Astrocyte (in vitro differentiated cells and primary cell): ENCODE measurements around the gene SNX4. TPM values are rescaled to one million over a fixed set of nuclear protein-coding genes. Genes with fewer than 3 reads are reported as not detected.

Experiments used
- DNase-seq: peaks from one replicate; pipeline ENCODE4 v3.0.0-alpha.2; 2010; ENCODE audit warnings: low read depth
- FAIRE-seq: peaks from 2 replicates; lab custom pipeline; 2011; peaks lifted over from hg19 to GRCh38; lab: Jason Lieb, UNC
- H2AFZ ChIP-seq: 2 replicates; pipeline ENCODE4 v1.6.0; 2012; ENCODE audit warnings: low read depth, low read length, inconsistent platforms
- H3K27ac ChIP-seq: 2 replicates; pipeline ENCODE4 v1.5.1; 2011; ENCODE audit warnings: low read depth, low read length, inconsistent platforms
- H3K27me3 ChIP-seq: 2 replicates; pipeline ENCODE4 v1.6.0; 2011; ENCODE audit warnings: low read length, inconsistent platforms; ENCODE audit not compliant: insufficient read depth
- H3K36me3 ChIP-seq: 2 replicates; pipeline ENCODE4 v1.5.1; 2011; ENCODE audit warnings: low read length, inconsistent platforms; ENCODE audit not compliant: insufficient read depth
- H3K4me1 ChIP-seq: 2 replicates; pipeline ENCODE4 v1.5.1; 2011; ENCODE audit warnings: low read length, inconsistent platforms; ENCODE audit not compliant: insufficient read depth
- H3K4me2 ChIP-seq: 2 replicates; pipeline ENCODE4 v1.6.0; 2012; ENCODE audit warnings: low read length, inconsistent platforms
- H3K4me3 ChIP-seq: 2 replicates; pipeline ENCODE4 v1.5.1; 2011; ENCODE audit warnings: low read depth, mild to moderate bottlenecking, low read length, inconsistent platforms; ENCODE audit not compliant: insufficient read depth
- H3K79me2 ChIP-seq: 2 replicates; pipeline ENCODE4 v1.6.0; 2012; ENCODE audit warnings: mild to moderate bottlenecking, low read length, inconsistent platforms; ENCODE audit not compliant: insufficient read depth
- H3K9ac ChIP-seq: 2 replicates; pipeline ENCODE4 v1.6.0; 2012; ENCODE audit warnings: mild to moderate bottlenecking, low read length, inconsistent platforms
- H3K9me3 ChIP-seq: 2 replicates; pipeline ENCODE4 v1.5.1; 2012; ENCODE audit warnings: low read depth, mild to moderate bottlenecking, low read length, inconsistent platforms; ENCODE audit not compliant: insufficient read depth
- H4K20me1 ChIP-seq: 2 replicates; pipeline ENCODE4 v1.6.0; 2012; ENCODE audit warnings: low read length, inconsistent platforms; ENCODE audit not compliant: insufficient read depth
- H3K27ac Mint-ChIP-seq: one replicate; pipeline ENCODE4 v1.8.0; 2021; ENCODE audit warnings: mild to moderate bottlenecking, mixed read lengths; ENCODE audit not compliant: unreplicated experiment
- H3K27me3 Mint-ChIP-seq: one replicate; pipeline ENCODE4 v1.8.0; 2021; ENCODE audit warnings: low read depth, mixed read lengths; ENCODE audit not compliant: unreplicated experiment
- H3K36me3 Mint-ChIP-seq: one replicate; pipeline ENCODE4 v1.8.0; 2021; ENCODE audit warnings: low read depth, mixed read lengths; ENCODE audit not compliant: unreplicated experiment
- H3K4me1 Mint-ChIP-seq: one replicate; pipeline ENCODE4 v1.8.0; 2021; ENCODE audit warnings: low read depth, mixed read lengths; ENCODE audit not compliant: unreplicated experiment
- H3K4me3 Mint-ChIP-seq: one replicate; pipeline ENCODE4 v1.8.0; 2021; ENCODE audit warnings: mild to moderate bottlenecking, moderate library complexity, mixed read lengths; ENCODE audit not compliant: unreplicated experiment
- H3K9me3 Mint-ChIP-seq: one replicate; pipeline ENCODE4 v1.8.0; 2021; ENCODE audit warnings: mild to moderate bottlenecking, mixed read lengths; ENCODE audit not compliant: unreplicated experiment
- EZH2 ChIP-seq: IDR thresholded peaks from 2 replicates; pipeline ENCODE4 v1.6.1; 2012; ENCODE audit warnings: mild to moderate bottlenecking, low read length, inconsistent platforms; ENCODE audit not compliant: insufficient read depth
- total RNA-seq: library from RNA; stranded (reverse); gene quantifications from 2 replicates; pipeline ENCODE4 v1.2.1, GENCODE V29; 2021
- TF ChIP-seq, protein P1 (sequence below): IDR thresholded peaks from 2 replicates; pipeline ENCODE4 v1.5.1; 2011; ENCODE audit warnings: low read depth, mild to moderate bottlenecking, inconsistent platforms, low read length, moderate library complexity; ENCODE audit not compliant: insufficient read depth

SNX4 gene
- total RNA-seq, 1 donor from 2014 or later: 41.8 TPM

GRCh38 chr3:125428216-125428830, 91.7 kb downstream of the SNX4 start:
- H2AFZ ChIP-seq: no peak overlapping the region
- H3K36me3 Mint-ChIP-seq: no peaks in the 10 kb centered on the region
- TF ChIP-seq, protein P1, sequence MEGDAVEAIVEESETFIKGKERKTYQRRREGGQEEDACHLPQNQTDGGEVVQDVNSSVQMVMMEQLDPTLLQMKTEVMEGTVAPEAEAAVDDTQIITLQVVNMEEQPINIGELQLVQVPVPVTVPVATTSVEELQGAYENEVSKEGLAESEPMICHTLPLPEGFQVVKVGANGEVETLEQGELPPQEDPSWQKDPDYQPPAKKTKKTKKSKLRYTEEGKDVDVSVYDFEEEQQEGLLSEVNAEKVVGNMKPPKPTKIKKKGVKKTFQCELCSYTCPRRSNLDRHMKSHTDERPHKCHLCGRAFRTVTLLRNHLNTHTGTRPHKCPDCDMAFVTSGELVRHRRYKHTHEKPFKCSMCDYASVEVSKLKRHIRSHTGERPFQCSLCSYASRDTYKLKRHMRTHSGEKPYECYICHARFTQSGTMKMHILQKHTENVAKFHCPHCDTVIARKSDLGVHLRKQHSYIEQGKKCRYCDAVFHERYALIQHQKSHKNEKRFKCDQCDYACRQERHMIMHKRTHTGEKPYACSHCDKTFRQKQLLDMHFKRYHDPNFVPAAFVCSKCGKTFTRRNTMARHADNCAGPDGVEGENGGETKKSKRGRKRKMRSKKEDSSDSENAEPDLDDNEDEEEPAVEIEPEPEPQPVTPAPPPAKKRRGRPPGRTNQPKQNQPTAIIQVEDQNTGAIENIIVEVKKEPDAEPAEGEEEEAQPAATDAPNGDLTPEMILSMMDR: no peak
- no peak for TF ChIP-seq EZH2

DNA sequence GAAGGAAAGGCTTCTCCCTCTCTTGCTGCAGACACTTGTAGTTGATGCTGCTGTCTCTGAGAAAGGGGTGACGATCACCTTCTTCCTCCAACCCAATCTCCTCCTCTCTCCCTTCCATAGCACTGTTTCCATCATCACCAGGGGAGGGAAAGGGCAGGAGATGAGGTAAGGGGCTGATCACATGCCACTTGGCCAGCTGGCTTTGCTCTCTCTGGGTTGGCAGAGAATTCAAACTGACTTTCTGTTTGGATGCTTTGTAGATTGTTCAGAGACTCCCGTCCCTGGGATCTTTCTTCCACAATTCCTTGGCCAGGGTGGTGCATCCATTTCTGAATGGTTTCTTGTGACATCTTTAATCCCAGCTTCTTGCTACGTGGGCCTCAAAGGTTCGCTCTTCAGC, 101.7 kb downstream of the SNX4 start:
- Histone ChIP-seq H2AFZ (no peak overlapping the region), H3K27me3 (peaks cover 2% of the 10 kb centered on the region), H3K4me2 (no peak overlapping the region), H3K4me1 (no peaks in the 10 kb centered on the region), H3K9ac (no peak overlapping the region), H3K27ac (no peak overlapping the region), H3K36me3 (no peaks in the 10 kb centered on the region), H3K79me2 (no peaks in the 10 kb centered on the region), H3K4me3 (no peak overlapping the region), H3K9me3 (no peaks in the 10 kb centered on the region), H4K20me1 (no peaks in the 10 kb centered on the region)
- FAIRE-seq (no peak), DNase-seq (no peak)
- H3K4me1 Mint-ChIP-seq: no peaks in the 10 kb centered on the region
- no peaks in the 10 kb centered on the region for H3K36me3 Mint-ChIP-seq
- peaks cover 4% of the 10 kb centered on the region for H3K27me3 Mint-ChIP-seq
- H3K27ac Mint-ChIP-seq: no peak overlapping the region
- no peak overlapping the region for H3K4me3 Mint-ChIP-seq
- peaks cover 6% of the 10 kb centered on the region for H3K9me3 Mint-ChIP-seq
- TF ChIP-seq, protein P1: no peak
- no peak for TF ChIP-seq EZH2

More at GRCh38 chr3:125428216-125428830, 91.7 kb downstream of the SNX4 start:
- Histone ChIP-seq H3K4me3 (no peak overlapping the region), H3K4me1 (peaks cover 15% of the 10 kb centered on the region), H3K36me3 (no peaks in the 10 kb centered on the region), H3K79me2 (no peaks in the 10 kb centered on the region), H3K27ac (no peak overlapping the region), H3K27me3 (no peaks in the 10 kb centered on the region), H3K4me2 (no peak overlapping the region), H3K9me3 (no peaks in the 10 kb centered on the region), H3K9ac (no peak overlapping the region), H4K20me1 (no peaks in the 10 kb centered on the region)
- Mint-ChIP-seq H3K4me3 (no peak overlapping the region), H3K9me3 (peaks cover 2% of the 10 kb centered on the region), H3K4me1 (peaks cover 12% of the 10 kb centered on the region), H3K27me3 (no peaks in the 10 kb centered on the region), H3K27ac (no peak overlapping the region)
- no peak for FAIRE-seq
- no peak for DNase-seq

DNA sequence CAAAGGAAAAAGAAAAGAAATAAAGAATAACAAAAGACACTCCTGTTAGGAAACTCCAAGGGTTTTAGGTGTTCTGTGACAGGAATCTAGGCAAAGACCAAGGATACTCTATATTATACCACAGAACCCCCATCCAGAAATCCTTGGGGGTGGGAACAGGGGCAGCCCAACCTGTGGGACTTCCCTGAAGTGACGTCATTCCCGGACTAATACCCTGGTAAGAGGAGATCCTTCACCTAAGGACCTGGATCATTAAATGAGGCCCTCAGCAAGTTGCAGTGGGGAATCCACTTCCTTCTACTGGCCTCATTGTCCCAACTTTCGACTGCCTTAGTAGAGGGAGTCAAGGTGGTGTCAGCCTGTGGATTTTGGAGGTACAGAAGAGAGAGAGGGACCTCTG, 103.8 kb downstream of the SNX4 start:
- no peak overlapping the region for H3K27ac Mint-ChIP-seq
- Histone ChIP-seq H3K9me3 (no peaks in the 10 kb centered on the region), H3K9ac (no peak overlapping the region), H3K36me3 (no peaks in the 10 kb centered on the region), H3K27ac (no peak overlapping the region), H2AFZ (no peak overlapping the region), H4K20me1 (no peaks in the 10 kb centered on the region), H3K4me3 (no peak overlapping the region), H3K79me2 (no peaks in the 10 kb centered on the region), H3K4me2 (no peak overlapping the region), H3K4me1 (no peaks in the 10 kb centered on the region), H3K27me3 (peaks cover 2% of the 10 kb centered on the region)
- TF ChIP-seq EZH2: no peak
- H3K9me3 Mint-ChIP-seq: peaks cover 6% of the 10 kb centered on the region
- no peaks in the 10 kb centered on the region for H3K36me3 Mint-ChIP-seq
- DNase-seq: no peak
- FAIRE-seq: no peak
- H3K4me3 Mint-ChIP-seq: no peak overlapping the region
- no peaks in the 10 kb centered on the region for H3K4me1 Mint-ChIP-seq
- peaks cover 10% of the 10 kb centered on the region for H3K27me3 Mint-ChIP-seq
